ENCODE measurements around the gene LRATD1. TPM values are rescaled to one million over a fixed set of nuclear protein-coding genes. Genes with fewer than 3 reads are reported as not detected.

LRATD1 gene
- total RNA-seq, 1 experiment from 2014 or later, result 0.27 TPM

GRCh38 chr2:14641116-14641515, 8.6 kb downstream of the LRATD1 start:
- Histone ChIP-seq H3K9me3 (no peaks in the 10 kb centered on the region), H3K4me1 (no peaks in the 10 kb centered on the region), H3K4me3 (ENCODE audit: low read depth, low read length) (no peak overlapping the region), H3K36me3 (ENCODE audit: control insufficient read depth, insufficient read depth, low read length) (no peaks in the 10 kb centered on the region), H3K27me3 (replicated peaks; ENCODE audit: control insufficient read depth, insufficient read depth, low read length) (no peaks in the 10 kb centered on the region)
- no peak for DNase-seq
- Mint-ChIP-seq H3K9me3 (ENCODE audit: unreplicated experiment) (no peaks in the 10 kb centered on the region), H3K36me3 (ENCODE audit: insufficient read depth, unreplicated experiment) (no peaks in the 10 kb centered on the region), H3K27me3 (ENCODE audit: insufficient read depth, unreplicated experiment) (peaks cover 16% of the 10 kb centered on the region), H3K27ac (ENCODE audit: unreplicated experiment) (no peak overlapping the region), H3K4me1 (ENCODE audit: low read depth, unreplicated experiment) (no peaks in the 10 kb centered on the region), H3K4me3 (ENCODE audit: unreplicated experiment) (no peak overlapping the region)
- TF ChIP-seq CTCF (IDR thresholded peaks at IDR 0.05; ENCODE audit: insufficient read depth in 1 of 2, low read depth in 1 of 2, low read length in 1 of 2, severe bottlenecking in 1 of 2, unreplicated experiment in 1 of 2), result no peak
- POLR2A ChIA-PET, result no interaction called here
- CTCF ChIA-PET, result no interaction called here
- intact Hi-C loops (cut with micrococcal nuclease; ENCODE audit: unreplicated experiment), result no loop called here
- BruUV-seq (replicated peaks), result no TSS peak

- no peaks in the 10 kb centered on the region for H3K4me1 ChIP-seq
- no peaks in the 10 kb centered on the region for H3K9me3 Mint-ChIP-seq (ENCODE audit: unreplicated experiment)
- CTCF ChIA-PET, result interaction anchor here (1.2 kb wide), 1 partner anchor 8 kb away, joined by 4 read pairs; no protein-coding TSS in a partner anchor
These were observed 10.0 kb downstream of the LRATD1 start for GRCh38 chr2:14642499-14642898.

GRCh38 chr2:14647714-14648113, 15.2 kb downstream of the LRATD1 start:
- H3K4me3 ChIP-seq (ENCODE audit: low read depth, low read length), result no peak overlapping the region
- no peaks in the 10 kb centered on the region for H3K27me3 ChIP-seq (replicated peaks; ENCODE audit: control insufficient read depth, insufficient read depth, low read length)
- H3K4me3 Mint-ChIP-seq (ENCODE audit: unreplicated experiment), result no peak overlapping the region
- DNase-seq, result no peak
- H3K4me1 Mint-ChIP-seq (ENCODE audit: low read depth, unreplicated experiment), result no peaks in the 10 kb centered on the region
- H3K4me1 ChIP-seq, result no peaks in the 10 kb centered on the region
- TF ChIP-seq CTCF (IDR thresholded peaks at IDR 0.05; ENCODE audit: insufficient read depth in 1 of 2, low read depth in 1 of 2, low read length in 1 of 2, severe bottlenecking in 1 of 2, unreplicated experiment in 1 of 2), result no peak
- intact Hi-C loops (cut with micrococcal nuclease; ENCODE audit: unreplicated experiment), result no loop called here
- no peaks in the 10 kb centered on the region for H3K36me3 ChIP-seq (ENCODE audit: control insufficient read depth, insufficient read depth, low read length)
- BruUV-seq (replicated peaks), result no TSS peak
- no peaks in the 10 kb centered on the region for H3K27me3 Mint-ChIP-seq (ENCODE audit: insufficient read depth, unreplicated experiment)
- no peaks in the 10 kb centered on the region for H3K9me3 ChIP-seq
- no peaks in the 10 kb centered on the region for H3K9me3 Mint-ChIP-seq (ENCODE audit: unreplicated experiment)
- no peaks in the 10 kb centered on the region for H3K36me3 Mint-ChIP-seq (ENCODE audit: insufficient read depth, unreplicated experiment)
- POLR2A ChIA-PET, result no interaction called here
- CTCF ChIA-PET, result no interaction called here
- no peak overlapping the region for H3K27ac Mint-ChIP-seq (ENCODE audit: unreplicated experiment)

More at GRCh38 chr2:14642499-14642898, 10.0 kb downstream of the LRATD1 start:
- no peaks in the 10 kb centered on the region for H3K36me3 ChIP-seq (ENCODE audit: control insufficient read depth, insufficient read depth, low read length)
- H3K4me3 ChIP-seq (ENCODE audit: low read depth, low read length), result no peak overlapping the region
- no peak overlapping the region for H3K27ac Mint-ChIP-seq (ENCODE audit: unreplicated experiment)
- no peaks in the 10 kb centered on the region for H3K9me3 ChIP-seq
- H3K4me3 Mint-ChIP-seq (ENCODE audit: unreplicated experiment), result no peak overlapping the region
- H3K36me3 Mint-ChIP-seq (ENCODE audit: insufficient read depth, unreplicated experiment), result no peaks in the 10 kb centered on the region
- POLR2A ChIA-PET, result no interaction called here
- H3K27me3 ChIP-seq (replicated peaks; ENCODE audit: control insufficient read depth, insufficient read depth, low read length), result no peaks in the 10 kb centered on the region
- TF ChIP-seq CTCF (IDR thresholded peaks at IDR 0.05; ENCODE audit: insufficient read depth in 1 of 2, low read depth in 1 of 2, low read length in 1 of 2, severe bottlenecking in 1 of 2, unreplicated experiment in 1 of 2), result peak; percentile 42 to 43
- intact Hi-C loops (cut with micrococcal nuclease; ENCODE audit: unreplicated experiment), result no loop called here
- no TSS peak for BruUV-seq (replicated peaks)
- DNase-seq, result no peak
- no peaks in the 10 kb centered on the region for H3K4me1 Mint-ChIP-seq (ENCODE audit: low read depth, unreplicated experiment)
- H3K27me3 Mint-ChIP-seq (ENCODE audit: insufficient read depth, unreplicated experiment), result peaks cover 7% of the 10 kb centered on the region

Data from Caco-2 (cell line).